Neutrophil (primary cell): ENCODE data around the gene DCTN3.

Source experiments
- H3K27ac ChIP-seq: fragments of 200-600 bp; sonication (generic); 2 replicates; pipeline ENCODE4 v1.5.1; 2016; ENCODE audit warnings: mild to moderate bottlenecking, moderate library complexity
- H3K27me3 ChIP-seq: fragments of 200-600 bp; sonication (generic); 2 replicates; pipeline ENCODE4 v1.6.0; 2016; ENCODE audit warnings: mild to moderate bottlenecking
- H3K36me3 ChIP-seq: fragments of 200-600 bp; sonication (generic); 2 replicates; pipeline ENCODE4 v1.5.1; 2017
- H3K4me1 ChIP-seq, 2 experiments: fragments of 200-600 bp in 1 of 2; sonication (generic) in 1 of 2; 1 replicate in 1 of 2; 2 replicates in 1 of 2; pipeline versions ENCODE4 v1.5.1 to v1.6.1; 2013 to 2016; ENCODE audit warnings: low read depth in 1 of 2, low read length in 1 of 2, mild to moderate bottlenecking in 1 of 2, moderate library complexity in 1 of 2; ENCODE audit not compliant: control insufficient read depth in 1 of 2, insufficient read depth in 1 of 2
- H3K4me3 ChIP-seq, 2 experiments: fragments of 200-600 bp in 1 of 2; sonication (generic) in 1 of 2; 1 replicate in 1 of 2; 2 replicates in 1 of 2; pipeline ENCODE4 v1.5.1; 2013 to 2016; ENCODE audit warnings: low read depth in 1 of 2, low read length in 1 of 2, mild to moderate bottlenecking in 1 of 2, moderate library complexity in 1 of 2
- H3K9me3 ChIP-seq: fragments of 200-600 bp; sonication (generic); 2 replicates; pipeline ENCODE4 v1.5.1; 2016
- CTCF ChIP-seq: fragments of 200-600 bp; sonication (generic); IDR thresholded peaks from 2 replicates; pipeline ENCODE4 v1.5.1; 2016; ENCODE audit warnings: antibody characterized with exemption

Gene DCTN3

GRCh38 chr9:34566322-34566721 is 54.0 kb downstream of the DCTN3 start:
- Histone ChIP-seq H3K36me3 (no peaks in the 10 kb centered on the region), H3K27ac (no peak overlapping the region), H3K4me3 (no peak overlapping the region), H3K4me1 (no peaks in the 10 kb centered on the region), H3K27me3 (peaks cover 71% of the 10 kb centered on the region), H3K9me3 (no peaks in the 10 kb centered on the region)
- no peak for TF ChIP-seq CTCF

DNA sequence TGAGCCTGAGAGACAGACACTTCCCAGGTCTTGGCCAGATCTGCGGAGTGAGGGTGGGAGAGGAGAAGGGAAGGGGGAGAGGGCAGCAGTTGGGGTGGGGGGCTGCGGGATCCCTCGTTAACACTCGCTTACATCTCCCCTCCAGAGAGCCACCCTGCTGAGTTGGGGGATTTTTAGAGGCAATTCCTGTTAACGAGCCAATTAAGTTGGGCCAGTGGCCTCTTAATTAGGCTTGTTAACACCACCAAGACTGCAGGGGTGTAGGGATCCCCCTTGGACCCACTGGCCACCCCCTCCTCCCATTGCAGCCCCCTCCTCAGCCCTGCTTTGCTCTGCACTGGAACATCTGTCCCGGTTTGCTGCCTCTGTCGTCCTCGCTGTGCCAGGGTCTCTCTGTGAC is 54.4 kb downstream of the DCTN3 start:
- Histone ChIP-seq H3K27ac (no peak overlapping the region), H3K9me3 (no peaks in the 10 kb centered on the region), H3K4me1 (no peaks in the 10 kb centered on the region), H3K27me3 (peaks cover 75% of the 10 kb centered on the region), H3K36me3 (no peaks in the 10 kb centered on the region), H3K4me3 (no peak overlapping the region)
- no peak for TF ChIP-seq CTCF

GRCh38 chr9:34564617-34565016 is 55.7 kb downstream of the DCTN3 start:
- no peak overlapping the region for H3K27ac ChIP-seq
- peaks cover 82% of the 10 kb centered on the region for H3K27me3 ChIP-seq
- TF ChIP-seq CTCF, result no peak
- H3K36me3 ChIP-seq, result no peaks in the 10 kb centered on the region
- no peak overlapping the region for H3K4me3 ChIP-seq
- no peaks in the 10 kb centered on the region for H3K4me1 ChIP-seq
- no peaks in the 10 kb centered on the region for H3K9me3 ChIP-seq
